GM12801 (cell line): Measurements from ENCODE around the gene UCKL1.

ENCODE experiments used
- CTCF ChIP-seq: IDR thresholded peaks from one replicate; pipeline ENCODE4 v1.5.1; 2011; ENCODE audit warnings: control low read depth; ENCODE audit not compliant: insufficient read length; ENCODE audit errors: extremely low read depth

The UCKL1 gene

GRCh38 chr20:63944078-63944941, 11.9 kb downstream of the UCKL1 start:
- no peak for TF ChIP-seq CTCF

- no peak for TF ChIP-seq CTCF
Measured at GRCh38 chr20:63943808-63944077, 12.5 kb downstream of the UCKL1 start.

GRCh38 chr20:63942969-63943807, 13.0 kb downstream of the UCKL1 start:
- no peak for TF ChIP-seq CTCF

GRCh38 chr20:63942250-63942951, 13.8 kb downstream of the UCKL1 start:
- TF ChIP-seq CTCF = no peak

- no peak for TF ChIP-seq CTCF
Measured at GRCh38 chr20:63941282-63942081, 14.7 kb downstream of the UCKL1 start.

GRCh38 chr20:63940472-63941266, 15.5 kb downstream of the UCKL1 start:
- no peak for TF ChIP-seq CTCF
